ENCODE data around the gene CNNM2. TPM values are rescaled to one million over a fixed set of nuclear protein-coding genes. Genes with fewer than 3 reads are reported as not detected.

CNNM2 gene
- total and polyA plus RNA-seq, 2 donors (not counting 1 experiment from before 2014, with no cell fraction given): 6.6 to 21.6 TPM

DNA sequence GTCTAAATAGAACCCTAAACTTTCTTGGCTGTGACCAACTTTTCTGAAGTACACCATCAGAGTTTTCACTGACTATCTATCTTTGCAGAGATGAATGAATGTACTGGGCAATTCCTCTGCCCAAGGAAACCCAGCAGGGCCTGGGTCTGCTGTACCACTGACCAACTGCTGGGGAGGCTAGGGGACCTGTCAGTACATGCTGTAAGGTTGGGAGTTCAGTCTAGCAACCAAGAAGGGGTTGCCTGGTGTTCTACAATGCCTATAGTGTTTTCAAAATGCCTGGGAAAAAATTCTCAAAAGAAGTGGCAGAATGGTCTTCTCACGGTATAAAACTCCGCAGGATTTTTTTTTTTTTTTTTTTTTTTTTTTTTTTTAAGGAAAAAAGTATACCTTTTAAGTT, 168.7 kb downstream of the CNNM2 start:
- no peak for DNase-seq
- ChIA-PET POLR2A (no interaction called here), CTCF (interaction anchor here (0.7 kb wide), 1 partner anchor 230 kb away, joined by 3 read pairs; no protein-coding TSS in a partner anchor)
- Histone ChIP-seq H3K36me3 (replicated peaks in 1 of 2; ENCODE audit: control extremely low read depth in 1 of 2, control insufficient read depth in 1 of 2, extremely low read depth in 1 of 2, insufficient read depth in 2 of 2, low read length in 1 of 2) (peaks cover 5 to 43% of the 10 kb centered on the region in 2 experiments), H3K79me2 (ENCODE audit: control insufficient read depth, insufficient read depth, low read length) (no peaks in the 10 kb centered on the region), H3K9ac (ENCODE audit: low read length) (no peak overlapping the region), H3K27ac (ENCODE audit: low read length in 2 of 2) (no peak overlapping the region), H3K27me3 (replicated peaks in 1 of 4; ENCODE audit: control extremely low read depth in 1 of 4, control insufficient read depth in 3 of 4, insufficient read depth in 4 of 4, low read length in 3 of 4) (no peaks in the 10 kb centered on the region), H3K4me2 (replicated peaks; ENCODE audit: low read depth, low read length, poor library complexity, severe bottlenecking) (no peak overlapping the region), H2AFZ (ENCODE audit: insufficient read depth, low read depth, low read length, poor library complexity, severe bottlenecking) (no peak overlapping the region), H4K20me1 (ENCODE audit: control insufficient read depth, insufficient read depth, low read length, poor library complexity, severe bottlenecking) (no peaks in the 10 kb centered on the region), H3K9me3 (ENCODE audit: control extremely low read depth in 1 of 3, control insufficient read depth in 2 of 3, insufficient read depth in 1 of 3, low read length in 2 of 3) (no peaks in the 10 kb centered on the region), H3K4me3 (ENCODE audit: control extremely low read depth in 1 of 5, extremely low read depth in 1 of 5, insufficient read depth in 1 of 5, low read depth in 2 of 5, low read length in 4 of 5) (no peak overlapping the region), H3K4me1 (ENCODE audit: control insufficient read depth in 2 of 2, insufficient read depth in 2 of 2, low read length in 2 of 2) (no peaks in the 10 kb centered on the region)
- Mint-ChIP-seq H3K27me3 (no peaks in the 10 kb centered on the region), H3K27ac (no peak overlapping the region), H3K4me1 (no peaks in the 10 kb centered on the region), H3K9me3 (ENCODE audit: insufficient read depth) (no peaks in the 10 kb centered on the region), H3K4me3 (no peak overlapping the region)
- TF ChIP-seq EZH2 (IDR thresholded peaks at IDR 0.05; ENCODE audit: borderline replicate concordance, insufficient read depth, low read depth, low read length, poor library complexity, severe bottlenecking): no peak
- TF ChIP-seq, protein P1, sequence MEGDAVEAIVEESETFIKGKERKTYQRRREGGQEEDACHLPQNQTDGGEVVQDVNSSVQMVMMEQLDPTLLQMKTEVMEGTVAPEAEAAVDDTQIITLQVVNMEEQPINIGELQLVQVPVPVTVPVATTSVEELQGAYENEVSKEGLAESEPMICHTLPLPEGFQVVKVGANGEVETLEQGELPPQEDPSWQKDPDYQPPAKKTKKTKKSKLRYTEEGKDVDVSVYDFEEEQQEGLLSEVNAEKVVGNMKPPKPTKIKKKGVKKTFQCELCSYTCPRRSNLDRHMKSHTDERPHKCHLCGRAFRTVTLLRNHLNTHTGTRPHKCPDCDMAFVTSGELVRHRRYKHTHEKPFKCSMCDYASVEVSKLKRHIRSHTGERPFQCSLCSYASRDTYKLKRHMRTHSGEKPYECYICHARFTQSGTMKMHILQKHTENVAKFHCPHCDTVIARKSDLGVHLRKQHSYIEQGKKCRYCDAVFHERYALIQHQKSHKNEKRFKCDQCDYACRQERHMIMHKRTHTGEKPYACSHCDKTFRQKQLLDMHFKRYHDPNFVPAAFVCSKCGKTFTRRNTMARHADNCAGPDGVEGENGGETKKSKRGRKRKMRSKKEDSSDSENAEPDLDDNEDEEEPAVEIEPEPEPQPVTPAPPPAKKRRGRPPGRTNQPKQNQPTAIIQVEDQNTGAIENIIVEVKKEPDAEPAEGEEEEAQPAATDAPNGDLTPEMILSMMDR (IDR thresholded peaks at IDR 0.05): no peak
- intact Hi-C loops (cut with micrococcal nuclease): no loop called here
- no CpG with 5 or more reads among the region's 2 CpGs for WGBS (ENCODE audit: insufficient coverage)
- ATAC-seq (ENCODE audit: low read depth): no peak

GRCh38 chr10:103089493-103089892, 171.4 kb downstream of the CNNM2 start:
- H3K79me2 ChIP-seq (ENCODE audit: control insufficient read depth, insufficient read depth, low read length): no peaks in the 10 kb centered on the region
- no peak overlapping the region for H3K27ac ChIP-seq (ENCODE audit: low read length in 2 of 2)
- no peaks in the 10 kb centered on the region for H4K20me1 ChIP-seq (ENCODE audit: control insufficient read depth, insufficient read depth, low read length, poor library complexity, severe bottlenecking)
- no peaks in the 10 kb centered on the region for H3K4me1 Mint-ChIP-seq
- peaks cover 9 to 69% of the 10 kb centered on the region in 2 experiments for H3K36me3 ChIP-seq (replicated peaks in 1 of 2; ENCODE audit: control extremely low read depth in 1 of 2, control insufficient read depth in 1 of 2, extremely low read depth in 1 of 2, insufficient read depth in 2 of 2, low read length in 1 of 2)
- H3K4me1 ChIP-seq (ENCODE audit: control insufficient read depth in 2 of 2, insufficient read depth in 2 of 2, low read length in 2 of 2): no peaks in the 10 kb centered on the region
- 98% methylated on average over 6 of the region's 10 CpGs for WGBS (ENCODE audit: insufficient coverage)
- ATAC-seq (ENCODE audit: low read depth) (no peak), DNase-seq (no peak)
- TF ChIP-seq EZH2 (IDR thresholded peaks at IDR 0.05; ENCODE audit: borderline replicate concordance, insufficient read depth, low read depth, low read length, poor library complexity, severe bottlenecking): no peak
- TF ChIP-seq, protein P1 (IDR thresholded peaks at IDR 0.05): no peak
- no peak overlapping the region for H3K9ac ChIP-seq (ENCODE audit: low read length)
- ChIA-PET POLR2A (no interaction called here), CTCF (no interaction called here)
- no peak overlapping the region for H3K27ac Mint-ChIP-seq
- H3K9me3 ChIP-seq (ENCODE audit: control extremely low read depth in 1 of 3, control insufficient read depth in 2 of 3, insufficient read depth in 1 of 3, low read length in 2 of 3): no peaks in the 10 kb centered on the region
- H3K9me3 Mint-ChIP-seq (ENCODE audit: insufficient read depth): no peaks in the 10 kb centered on the region
- H3K4me3 ChIP-seq (ENCODE audit: control extremely low read depth in 1 of 5, extremely low read depth in 1 of 5, insufficient read depth in 1 of 5, low read depth in 2 of 5, low read length in 4 of 5): no peak overlapping the region
- intact Hi-C loops (cut with micrococcal nuclease): no loop called here
- H3K4me2 ChIP-seq (replicated peaks; ENCODE audit: low read depth, low read length, poor library complexity, severe bottlenecking): no peak overlapping the region
- no peak overlapping the region for H3K4me3 Mint-ChIP-seq
- H3K27me3 ChIP-seq (replicated peaks in 1 of 4; ENCODE audit: control extremely low read depth in 1 of 4, control insufficient read depth in 3 of 4, insufficient read depth in 4 of 4, low read length in 3 of 4): no peaks in the 10 kb centered on the region
- no peak overlapping the region for H2AFZ ChIP-seq (ENCODE audit: insufficient read depth, low read depth, low read length, poor library complexity, severe bottlenecking)
- no peaks in the 10 kb centered on the region for H3K27me3 Mint-ChIP-seq
